Upper lobe of left lung (tissue), 6 donors: ENCODE data around the gene CYB5B. TPM values are rescaled to one million over a fixed set of nuclear protein-coding genes. Genes with fewer than 3 reads are reported as not detected.
A peak's percentile ranks its signal among the peaks of the same experiment; 100 is the strongest.

Source experiments
- ATAC-seq, 2 donors: fragments of 200-7000 bp; cut with Tn5 transposase; one replicate each; pipeline ENCODE4 v1.9.1; 2022; ENCODE audit warnings: mild to moderate bottlenecking in 2 of 2, moderate library complexity in 2 of 2; ENCODE audit not compliant: low FRiP score in 2 of 2
- DNase-seq, 2 donors: peaks; one replicate each; pipeline ENCODE4 v3.0.0-alpha.2; 2019 to 2020
- H3K27ac ChIP-seq, 4 donors: fragments of 200-600 bp; sonication (generic); one replicate each; pipeline ENCODE4 v1.5.1; 2016 to 2019
- H3K27me3 ChIP-seq, 4 donors: fragments of 200-600 bp; sonication (generic); one replicate each; pipeline ENCODE4 v1.5.1; 2017 to 2019
- H3K36me3 ChIP-seq, 4 donors: fragments of 200-600 bp; sonication (generic); one replicate each; pipeline ENCODE4 v1.5.1; 2016 to 2019
- H3K4me1 ChIP-seq, 4 donors: fragments of 200-600 bp; sonication (generic); one replicate each; pipeline ENCODE4 v1.5.1; 2018 to 2019
- H3K4me3 ChIP-seq, 4 donors: fragments of 200-600 bp; sonication (generic); one replicate each; pipeline ENCODE4 v1.5.1; 2017 to 2019; ENCODE audit warnings: mild to moderate bottlenecking in 2 of 4, moderate library complexity in 1 of 4
- H3K9me3 ChIP-seq, 4 donors: fragments of 200-600 bp; sonication (generic); one replicate each; pipeline ENCODE4 v1.5.1; 2018 to 2019
- EP300 ChIP-seq, 4 donors: sonication (generic); formaldehyde crosslinking; IDR thresholded peaks; one replicate each; pipeline ENCODE4 v1.5.1; 2017; ENCODE audit warnings: antibody characterized with exemption in 4 of 4, control low read depth in 2 of 4
- POLR2A ChIP-seq, 4 donors: fragments of 450-650 bp; IDR thresholded peaks; one replicate each; pipeline ENCODE4 v1.5.1; 2016 to 2017; ENCODE audit warnings: antibody characterized with exemption in 4 of 4, mild to moderate bottlenecking in 2 of 4
- POLR2AphosphoS5 ChIP-seq, 2 donors: sonication (generic); formaldehyde crosslinking; IDR thresholded peaks; one replicate each; pipeline ENCODE4 v1.5.1; 2017; ENCODE audit warnings: antibody characterized with exemption in 2 of 2
- WGBS, 2 donors: methylation state at CpG; one replicate each; pipeline ENCODE4 v1.1.5; 2017 to 2018; 5-methylcytosine and 5-hydroxymethylcytosine counted together
- total RNA-seq, 6 donors: library from RNA; depleted of rRNA in 4 of 6; stranded (reverse); fragments of >200 nt in 4 of 6; gene quantifications; one replicate each; pipeline versions ENCODE4 v1.1.0 to v1.2.1, GENCODE V29; 2016 to 2021
- TF ChIP-seq, protein P1 (sequence below), 6 experiments: fragments of 450-650 bp in 4 of 6; fragments of 200-600 bp in 2 of 6; sonication (generic) in 2 of 6; IDR thresholded peaks; one replicate each; pipeline ENCODE4 v1.5.1; 2016 to 2019; ENCODE audit warnings: antibody characterized with exemption in 6 of 6
- donor health status: DM: no; HTN: no; CAD: no; lungs with moderate emphysema.
- donor health status: DM: no; HTN: yes; CAD: no; lungs with severe emphysema.

The CYB5B gene
- total RNA-seq, 6 donors from 2014 or later = 25.2 to 93.1 (median 69.4) TPM

DNA sequence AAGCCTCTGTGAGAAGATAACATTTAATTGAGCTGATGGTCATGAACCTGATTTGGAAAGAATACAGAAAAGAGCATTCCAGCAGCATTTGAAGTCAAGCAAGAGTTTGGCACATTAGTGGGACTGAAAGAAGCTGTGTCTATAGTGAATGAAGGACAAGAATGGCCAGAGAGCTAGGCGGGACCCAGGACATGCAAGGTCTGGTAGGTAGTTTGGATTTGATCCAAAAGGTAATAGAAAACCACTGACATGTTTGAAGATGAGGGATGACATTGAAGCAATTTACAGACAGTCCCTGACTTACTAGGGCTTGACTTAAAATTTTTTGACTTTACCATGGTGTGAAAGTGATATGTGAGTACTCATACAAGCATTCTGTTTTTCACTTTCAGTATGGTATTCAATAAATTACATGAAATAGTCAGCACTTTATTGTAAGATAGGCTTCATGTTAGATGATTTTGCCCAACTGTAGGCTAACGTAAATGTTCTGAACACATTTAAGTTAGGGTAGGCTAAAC is 7.6 kb downstream of the CYB5B start:
- no peak overlapping the region for H3K27ac ChIP-seq
- peaks cover 5 to 63% (median 35%) of the 10 kb centered on the region in 4 donors for H3K36me3 ChIP-seq
- TF ChIP-seq POLR2A (IDR thresholded peaks at IDR 0.05) (no peak), EP300 (IDR thresholded peaks at IDR 0.05) (no peak)
- TF ChIP-seq, protein P1, sequence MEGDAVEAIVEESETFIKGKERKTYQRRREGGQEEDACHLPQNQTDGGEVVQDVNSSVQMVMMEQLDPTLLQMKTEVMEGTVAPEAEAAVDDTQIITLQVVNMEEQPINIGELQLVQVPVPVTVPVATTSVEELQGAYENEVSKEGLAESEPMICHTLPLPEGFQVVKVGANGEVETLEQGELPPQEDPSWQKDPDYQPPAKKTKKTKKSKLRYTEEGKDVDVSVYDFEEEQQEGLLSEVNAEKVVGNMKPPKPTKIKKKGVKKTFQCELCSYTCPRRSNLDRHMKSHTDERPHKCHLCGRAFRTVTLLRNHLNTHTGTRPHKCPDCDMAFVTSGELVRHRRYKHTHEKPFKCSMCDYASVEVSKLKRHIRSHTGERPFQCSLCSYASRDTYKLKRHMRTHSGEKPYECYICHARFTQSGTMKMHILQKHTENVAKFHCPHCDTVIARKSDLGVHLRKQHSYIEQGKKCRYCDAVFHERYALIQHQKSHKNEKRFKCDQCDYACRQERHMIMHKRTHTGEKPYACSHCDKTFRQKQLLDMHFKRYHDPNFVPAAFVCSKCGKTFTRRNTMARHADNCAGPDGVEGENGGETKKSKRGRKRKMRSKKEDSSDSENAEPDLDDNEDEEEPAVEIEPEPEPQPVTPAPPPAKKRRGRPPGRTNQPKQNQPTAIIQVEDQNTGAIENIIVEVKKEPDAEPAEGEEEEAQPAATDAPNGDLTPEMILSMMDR (IDR thresholded peaks at IDR 0.05) = no peak
- H3K4me3 ChIP-seq = no peak overlapping the region
- peaks cover 11 to 13% (median 11%) of the 10 kb centered on the region in 4 donors for H3K4me1 ChIP-seq
- no peaks in the 10 kb centered on the region for H3K9me3 ChIP-seq
- no peaks in the 10 kb centered on the region for H3K27me3 ChIP-seq
- 86 to 92% methylated on average over 2 of the region's 2 CpGs for WGBS, 2 donors
- no peak for DNase-seq
- ATAC-seq = no peak

DNA sequence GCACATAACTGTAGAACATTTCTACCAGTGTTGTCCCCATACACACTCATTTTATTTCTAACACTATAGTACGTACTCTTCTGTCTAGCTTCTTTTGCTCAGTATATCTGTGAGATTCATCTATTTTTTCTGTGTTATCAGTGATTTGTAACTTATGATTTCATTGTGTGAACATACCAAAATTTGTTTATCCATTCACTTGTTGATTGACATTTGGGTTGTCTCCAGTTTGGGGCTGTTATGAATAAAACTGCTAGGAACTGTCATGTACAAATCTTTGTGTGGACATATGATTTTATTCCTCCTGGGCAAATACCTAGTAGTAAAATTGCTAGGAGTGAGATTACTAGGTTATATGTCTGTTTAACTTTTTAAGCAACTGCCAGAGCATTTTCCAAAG is 9.6 kb downstream of the CYB5B start:
- ATAC-seq (no peak), DNase-seq (no peak)
- Histone ChIP-seq H3K4me3 (no peak overlapping the region), H3K4me1 (peaks cover 13 to 18% (median 16%) of the 10 kb centered on the region in 4 donors), H3K36me3 (peaks cover 5 to 44% (median 20%) of the 10 kb centered on the region in 4 donors), H3K27ac (no peak overlapping the region), H3K27me3 (no peaks in the 10 kb centered on the region), H3K9me3 (no peaks in the 10 kb centered on the region)
- WGBS, 2 donors = 76 to 87% methylated on average over 1 of the region's 1 CpG
- TF ChIP-seq POLR2AphosphoS5 (IDR thresholded peaks at IDR 0.05) (no peak), EP300 (IDR thresholded peaks at IDR 0.05) (no peak), POLR2A (IDR thresholded peaks at IDR 0.05) (no peak)
- TF ChIP-seq, protein P1 (IDR thresholded peaks at IDR 0.05) = no peak

DNA sequence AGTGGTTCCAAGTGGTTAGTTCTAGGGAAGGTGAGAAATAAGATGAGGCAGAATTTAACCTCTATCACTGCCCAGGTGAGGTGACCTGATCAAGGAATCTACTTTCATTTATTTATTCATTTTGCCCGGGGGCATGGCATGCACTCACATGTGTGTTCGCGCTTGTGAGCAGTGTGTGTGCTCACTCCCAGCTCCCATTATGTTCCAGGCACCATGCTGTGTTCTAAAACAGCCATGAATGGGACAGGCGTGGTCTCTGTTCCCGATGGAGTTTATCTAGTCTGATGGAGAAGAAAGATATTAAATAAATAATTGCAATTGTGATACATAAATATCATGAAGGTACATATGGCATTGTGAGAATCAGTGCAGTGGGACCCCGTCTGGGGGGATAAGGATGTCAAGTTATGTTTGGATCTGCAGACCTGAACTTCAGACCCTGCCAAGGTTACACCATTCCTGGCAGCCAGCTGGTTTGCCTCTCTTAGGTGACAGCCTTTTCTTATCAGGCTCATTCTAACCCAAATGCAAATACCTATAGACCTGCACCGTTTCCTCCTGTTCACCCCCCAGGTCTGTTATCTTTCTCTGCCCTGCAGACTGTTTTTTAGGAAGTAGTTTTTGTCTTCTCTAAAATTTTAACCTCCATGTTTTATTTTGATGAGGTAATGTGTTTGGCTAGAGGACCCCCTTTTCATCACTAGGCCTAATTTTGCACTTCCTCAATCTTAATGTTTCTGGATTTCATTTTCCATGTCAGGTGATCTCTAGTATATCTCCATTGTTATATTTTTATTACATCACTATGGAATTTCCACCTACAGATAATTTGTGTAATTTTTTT is 11.8 kb downstream of the CYB5B start:
- Histone ChIP-seq H3K27ac (peak overlapping the region in 2 of 4 donors; percentile 11 to 30), H3K4me1 (peaks cover 13 to 18% (median 16%) of the 10 kb centered on the region in 4 donors), H3K36me3 (peaks cover 0 to 24% (median 9%) of the 10 kb centered on the region in 4 donors), H3K9me3 (no peaks in the 10 kb centered on the region), H3K27me3 (no peaks in the 10 kb centered on the region), H3K4me3 (no peak overlapping the region)
- ATAC-seq = no peak
- TF ChIP-seq, protein P1 (IDR thresholded peaks at IDR 0.05) = no peak
- no peak for TF ChIP-seq POLR2AphosphoS5 (IDR thresholded peaks at IDR 0.05)
- TF ChIP-seq EP300 (IDR thresholded peaks at IDR 0.05) = no peak
- TF ChIP-seq POLR2A (IDR thresholded peaks at IDR 0.05) = no peak
- WGBS, 2 donors = 76 to 77% methylated on average over 7 of the region's 7 CpGs
- no peak for DNase-seq

DNA sequence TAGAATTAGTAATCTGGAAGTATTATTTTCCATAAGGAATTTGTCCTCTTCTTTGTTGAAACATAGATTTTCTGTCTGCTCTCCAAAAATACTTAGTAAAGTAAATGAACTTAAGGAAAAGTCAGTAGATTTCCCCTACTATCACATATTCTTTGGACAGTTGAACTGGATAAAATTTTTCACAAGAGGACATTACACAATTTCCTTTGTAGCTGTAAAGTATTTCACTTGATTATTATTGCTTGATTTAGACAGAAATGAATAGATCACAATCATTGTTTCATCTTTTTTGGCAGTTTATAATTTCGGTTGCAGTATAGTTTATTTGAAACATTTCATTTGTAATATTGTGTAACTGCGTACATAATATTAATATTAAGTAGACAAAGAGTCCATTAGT is 12.5 kb downstream of the CYB5B start:
- Histone ChIP-seq H3K27ac (peak overlapping the region in 2 of 4 donors; percentile 11 to 30), H3K9me3 (no peaks in the 10 kb centered on the region), H3K27me3 (no peaks in the 10 kb centered on the region), H3K4me1 (peaks cover 13 to 21% (median 17%) of the 10 kb centered on the region in 4 donors), H3K4me3 (no peak overlapping the region), H3K36me3 (peaks cover 0 to 17% (median 6%) of the 10 kb centered on the region in 4 donors)
- no peak for TF ChIP-seq EP300 (IDR thresholded peaks at IDR 0.05)
- TF ChIP-seq POLR2A (IDR thresholded peaks at IDR 0.05) = no peak
- TF ChIP-seq, protein P1 (IDR thresholded peaks at IDR 0.05) = no peak
- no peak for TF ChIP-seq POLR2AphosphoS5 (IDR thresholded peaks at IDR 0.05)
- ATAC-seq = no peak
- DNase-seq = no peak
- WGBS, 2 donors = 40 to 51% methylated on average over 2 of the region's 2 CpGs
